ENCODE data around the gene WASL.

DNA sequence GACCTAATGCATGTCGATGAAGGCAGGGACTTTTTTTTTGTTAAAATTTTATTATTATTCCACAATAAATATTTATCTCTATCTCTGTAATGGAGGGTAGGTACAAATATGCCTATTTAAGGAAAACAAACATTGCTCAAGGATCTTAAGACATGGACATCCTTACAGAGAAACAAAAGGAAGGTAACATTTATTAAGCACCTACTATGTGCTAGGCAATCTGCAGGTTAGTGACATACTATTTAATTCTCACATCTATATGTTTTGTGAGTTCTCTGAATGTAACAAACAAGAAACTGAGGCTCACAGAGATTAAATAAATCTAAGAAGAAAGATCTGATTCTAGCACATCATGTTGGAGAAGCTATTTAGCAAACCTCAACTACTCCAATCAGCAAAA is 61.1 kb downstream of the WASL start:
- TF ChIP-seq, protein P1, sequence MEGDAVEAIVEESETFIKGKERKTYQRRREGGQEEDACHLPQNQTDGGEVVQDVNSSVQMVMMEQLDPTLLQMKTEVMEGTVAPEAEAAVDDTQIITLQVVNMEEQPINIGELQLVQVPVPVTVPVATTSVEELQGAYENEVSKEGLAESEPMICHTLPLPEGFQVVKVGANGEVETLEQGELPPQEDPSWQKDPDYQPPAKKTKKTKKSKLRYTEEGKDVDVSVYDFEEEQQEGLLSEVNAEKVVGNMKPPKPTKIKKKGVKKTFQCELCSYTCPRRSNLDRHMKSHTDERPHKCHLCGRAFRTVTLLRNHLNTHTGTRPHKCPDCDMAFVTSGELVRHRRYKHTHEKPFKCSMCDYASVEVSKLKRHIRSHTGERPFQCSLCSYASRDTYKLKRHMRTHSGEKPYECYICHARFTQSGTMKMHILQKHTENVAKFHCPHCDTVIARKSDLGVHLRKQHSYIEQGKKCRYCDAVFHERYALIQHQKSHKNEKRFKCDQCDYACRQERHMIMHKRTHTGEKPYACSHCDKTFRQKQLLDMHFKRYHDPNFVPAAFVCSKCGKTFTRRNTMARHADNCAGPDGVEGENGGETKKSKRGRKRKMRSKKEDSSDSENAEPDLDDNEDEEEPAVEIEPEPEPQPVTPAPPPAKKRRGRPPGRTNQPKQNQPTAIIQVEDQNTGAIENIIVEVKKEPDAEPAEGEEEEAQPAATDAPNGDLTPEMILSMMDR (IDR thresholded peaks at IDR 0.05), result no peak
- TF ChIP-seq POLR2AphosphoS5 (IDR thresholded peaks at IDR 0.05) (no peak), POLR2A (IDR thresholded peaks at IDR 0.05) (no peak), EP300 (IDR thresholded peaks at IDR 0.05) (no peak)
